PC-3 (cell line): ENCODE measurements around the gene FBF1. TPM values are rescaled to one million over a fixed set of nuclear protein-coding genes. Genes with fewer than 3 reads are reported as not detected.
A peak's percentile ranks its signal among the peaks of the same experiment; 100 is the strongest.
"Not testable (repeated sequence)": the region's sequence is repeated elsewhere in the genome, so short reads cannot be mapped to it uniquely, and the experiment has no call there.

Source experiments
- ATAC-seq: fragments of 200-7000 bp; cut with Tn5 transposase; 2 replicates; pipeline ENCODE4 v1.9.1; 2020; ENCODE audit warnings: mild to moderate bottlenecking, moderate library complexity
- BruUV-seq: library from RNA; stranded (reverse); fragments of 400-500 nt; replicated peaks from 2 replicates; lab custom pipeline; 2021; lab: Mats Ljungman, UMichigan
- CTCF ChIA-PET: fragments of 300-600 bp; sonication (Branson Sonifier 250); formaldehyde crosslinking; loops from one replicate; lab custom pipeline; 2022; ENCODE audit warnings: antibody characterized with exemption; lab: Charles Lee
- POLR2A ChIA-PET: fragments of 300-600 bp; sonication (Branson Sonifier 250); formaldehyde crosslinking; loops from one replicate; lab custom pipeline; 2022; ENCODE audit warnings: antibody characterized with exemption; ENCODE audit not compliant: unreplicated experiment; lab: Charles Lee
- DNase-seq: peaks from one replicate; pipeline ENCODE4 v3.0.0-alpha.2; 2015
- H2AFZ ChIP-seq: fragments of 300-600 bp; sonication (generic); 2 replicates; pipeline ENCODE4 v1.6.0; 2016; ENCODE audit warnings: antibody characterized with exemption, low read length
- H3F3A ChIP-seq: fragments of 300-600 bp; sonication (generic); one replicate; pipeline ENCODE4 v1.6.0; 2017; ENCODE audit warnings: antibody characterized with exemption, low read length, control low read depth, mild to moderate bottlenecking; ENCODE audit not compliant: unreplicated experiment
- H3K27ac ChIP-seq: fragments of 300-600 bp; sonication (generic); 2 replicates; pipeline ENCODE4 v1.5.1; 2016; ENCODE audit warnings: mild to moderate bottlenecking, low read length
- H3K27me3 ChIP-seq: fragments of 300-600 bp; sonication (generic); 2 replicates; pipeline ENCODE4 v1.6.1; 2016; ENCODE audit warnings: low read length, mixed read lengths
- H3K36me3 ChIP-seq: fragments of 300-600 bp; sonication (generic); 2 replicates; pipeline ENCODE4 v1.6.1; 2016; ENCODE audit warnings: low read depth, mixed run types, low read length, mixed read lengths
- H3K4me1 ChIP-seq: fragments of 300-600 bp; sonication (generic); 2 replicates; pipeline ENCODE4 v1.5.1; 2016; ENCODE audit warnings: low read length; ENCODE audit not compliant: insufficient read depth
- H3K4me2 ChIP-seq: fragments of 300-600 bp; sonication (generic); 2 replicates; pipeline ENCODE4 v1.6.0; 2016; ENCODE audit warnings: low read length
- H3K4me3 ChIP-seq: fragments of 300-600 bp; sonication (generic); 2 replicates; pipeline ENCODE4 v1.5.1; 2016; ENCODE audit warnings: mild to moderate bottlenecking, low read length, mixed read lengths
- H3K79me2 ChIP-seq: fragments of 300-600 bp; sonication (generic); 2 replicates; pipeline ENCODE4 v1.6.1; 2017; ENCODE audit warnings: low read length, mixed read lengths
- H3K9ac ChIP-seq: fragments of 300-600 bp; sonication (generic); 2 replicates; pipeline ENCODE4 v1.6.0; 2016; ENCODE audit warnings: mild to moderate bottlenecking, low read length
- H3K9me2 ChIP-seq: fragments of 300-600 bp; sonication (generic); replicated peaks from 2 replicates; pipeline ENCODE4 v1.6.1; 2016; ENCODE audit warnings: mixed run types, low read length, mixed read lengths
- H3K9me3 ChIP-seq: fragments of 300-600 bp; sonication (generic); 2 replicates; pipeline ENCODE4 v1.6.1; 2016; ENCODE audit warnings: low read length, mixed read lengths
- H4K20me1 ChIP-seq: fragments of 300-600 bp; sonication (generic); 2 replicates; pipeline ENCODE4 v1.6.1; 2016; ENCODE audit warnings: low read length, mixed read lengths
- EZH2 ChIP-seq: fragments of 300-600 bp; sonication (generic); IDR thresholded peaks from one replicate; pipeline ENCODE4 v1.6.1; 2017; ENCODE audit warnings: antibody characterized with exemption, mild to moderate bottlenecking, low read length; ENCODE audit not compliant: unreplicated experiment
- EZH2phosphoT487 ChIP-seq: fragments of 300-600 bp; sonication (generic); IDR thresholded peaks from 2 replicates; pipeline ENCODE4 v1.6.1; 2018; ENCODE audit warnings: mild to moderate bottlenecking, antibody characterized with exemption, low read length, borderline replicate concordance
- intact Hi-C: fragments of 100-400 bp; cut with micrococcal nuclease; formaldehyde crosslinking; loops from 2 replicates; pipeline ENCODE4 v1.9.0; 2023
- total RNA-seq: library from RNA; depleted of rRNA; stranded (reverse); fragments of >200 nt; gene quantifications from 2 replicates; pipeline ENCODE4 v1.2.3, GENCODE V29; 2014
- TF ChIP-seq, protein P1 (sequence below): fragments of 300-600 bp; sonication (generic); conservative IDR thresholded peaks from 2 replicates; pipeline ENCODE4 v1.5.1; 2017; ENCODE audit warnings: antibody characterized with exemption, low read depth, mild to moderate bottlenecking, low read length

The FBF1 gene
- total RNA-seq, 1 experiment from 2014 or later, result 39.2 TPM

DNA sequence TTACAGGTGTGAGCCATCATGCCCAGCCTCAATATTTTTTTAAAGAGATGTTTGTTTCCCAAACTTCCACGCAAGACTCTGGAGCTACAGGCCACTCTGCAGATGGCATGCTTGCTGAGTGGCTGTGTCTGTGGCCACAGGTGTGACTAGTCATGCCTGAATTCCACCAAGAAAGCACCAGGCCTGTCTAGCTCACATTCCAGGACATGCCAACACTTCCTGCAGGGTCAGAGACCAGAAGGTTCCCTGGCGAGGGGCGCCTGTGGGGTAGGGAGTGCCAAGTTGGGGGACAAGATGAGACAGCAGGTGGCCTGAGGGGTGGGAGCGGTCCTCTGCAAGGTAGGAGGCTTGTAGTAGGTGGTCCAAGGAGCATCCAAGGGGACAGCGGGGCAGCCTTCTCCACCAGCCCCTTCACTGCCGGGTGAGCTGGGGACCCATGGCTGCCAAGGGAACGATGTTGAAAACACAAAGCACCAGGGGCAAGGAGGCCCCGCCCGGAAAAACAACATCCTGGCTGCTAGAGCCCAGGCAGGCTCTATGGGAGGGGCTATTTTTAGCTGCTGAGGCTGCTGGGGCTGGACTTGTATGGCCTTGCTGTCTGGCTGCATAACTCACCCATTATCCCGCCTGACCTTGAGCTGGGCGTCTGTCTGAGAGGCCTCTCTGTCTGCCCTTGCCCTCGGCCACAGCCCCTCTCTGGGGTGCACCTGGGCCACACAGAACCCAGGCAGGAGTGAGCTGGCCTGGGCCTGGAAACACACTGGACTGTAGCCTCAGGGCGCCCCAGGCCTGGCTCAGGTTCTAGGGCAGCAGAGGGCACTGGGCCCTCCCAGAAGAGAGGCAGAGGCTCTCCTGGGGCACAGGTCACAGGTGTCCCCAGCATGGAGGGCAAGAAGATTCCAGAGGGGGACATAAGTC is 68.1 kb downstream of the FBF1 start:
- Histone ChIP-seq H3K9me2 (no peaks in the 10 kb centered on the region), H3K4me2 (peak overlapping the region; percentile 38), H3K27me3 (no peaks in the 10 kb centered on the region), H3K79me2 (peaks cover 21% of the 10 kb centered on the region), H3K4me3 (no peak overlapping the region), H3F3A (no peaks in the 10 kb centered on the region), H3K9ac (no peak overlapping the region), H2AFZ (peak overlapping the region; percentile 42; the same call in 1 of the 2 replicates), H3K4me1 (peaks cover 36% of the 10 kb centered on the region), H3K9me3 (no peaks in the 10 kb centered on the region), H3K36me3 (peaks cover 3% of the 10 kb centered on the region; the same call in 1 of the 2 replicates), H3K27ac (peak overlapping the region; percentile 62), H4K20me1 (no peaks in the 10 kb centered on the region)
- CTCF ChIA-PET, result interaction anchor here (0.6 kb wide), 1 partner anchor 17 kb away, joined by 3 read pairs; the partner anchor contains the start of gene WBP2
- DNase-seq (peak; percentile 80), ATAC-seq (peak; percentile 16)
- intact Hi-C loops, result no loop called here
- no TSS peak for BruUV-seq
- POLR2A ChIA-PET, result interaction anchor here (0.6 to 1.1 kb wide), 3 partner anchors 9 to 93 kb away, joined by 5 to 29 read pairs (median 8); partner anchors contain the start of gene WBP2
- no peak for TF ChIP-seq EZH2

DNA sequence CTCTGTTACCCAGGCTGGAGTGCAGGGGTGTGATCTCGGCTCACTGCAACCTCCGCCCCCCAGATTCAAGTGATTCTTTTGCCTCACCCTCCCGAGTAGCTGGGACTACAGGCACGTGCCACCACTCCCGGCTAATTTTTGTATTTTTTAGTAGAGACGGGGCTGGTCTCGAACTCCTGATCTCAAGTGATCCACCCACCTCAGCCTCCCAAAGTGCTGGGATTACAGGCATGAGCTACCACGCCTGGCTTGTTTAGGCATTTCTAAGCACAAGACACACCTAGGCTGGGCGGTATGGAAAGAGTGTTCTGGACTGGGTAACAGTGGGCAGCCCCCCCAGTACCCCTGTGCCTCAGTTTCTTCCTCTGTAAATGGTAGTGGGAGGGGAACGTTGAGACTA is 70.6 kb downstream of the FBF1 start:
- H3K9me2 ChIP-seq, H3K4me2 ChIP-seq, H2AFZ ChIP-seq, H4K20me1 ChIP-seq, H3F3A ChIP-seq, POLR2A ChIA-PET, H3K4me3 ChIP-seq, CTCF ChIA-PET, H3K27me3 ChIP-seq, intact Hi-C loops, BruUV-seq, H3K9ac ChIP-seq, H3K79me2 ChIP-seq, H3K9me3 ChIP-seq, ATAC-seq, DNase-seq, H3K27ac ChIP-seq, H3K36me3 ChIP-seq: not testable (repeated sequence)
- peaks cover 18% of the 10 kb centered on the region for H3K4me1 ChIP-seq

DNA sequence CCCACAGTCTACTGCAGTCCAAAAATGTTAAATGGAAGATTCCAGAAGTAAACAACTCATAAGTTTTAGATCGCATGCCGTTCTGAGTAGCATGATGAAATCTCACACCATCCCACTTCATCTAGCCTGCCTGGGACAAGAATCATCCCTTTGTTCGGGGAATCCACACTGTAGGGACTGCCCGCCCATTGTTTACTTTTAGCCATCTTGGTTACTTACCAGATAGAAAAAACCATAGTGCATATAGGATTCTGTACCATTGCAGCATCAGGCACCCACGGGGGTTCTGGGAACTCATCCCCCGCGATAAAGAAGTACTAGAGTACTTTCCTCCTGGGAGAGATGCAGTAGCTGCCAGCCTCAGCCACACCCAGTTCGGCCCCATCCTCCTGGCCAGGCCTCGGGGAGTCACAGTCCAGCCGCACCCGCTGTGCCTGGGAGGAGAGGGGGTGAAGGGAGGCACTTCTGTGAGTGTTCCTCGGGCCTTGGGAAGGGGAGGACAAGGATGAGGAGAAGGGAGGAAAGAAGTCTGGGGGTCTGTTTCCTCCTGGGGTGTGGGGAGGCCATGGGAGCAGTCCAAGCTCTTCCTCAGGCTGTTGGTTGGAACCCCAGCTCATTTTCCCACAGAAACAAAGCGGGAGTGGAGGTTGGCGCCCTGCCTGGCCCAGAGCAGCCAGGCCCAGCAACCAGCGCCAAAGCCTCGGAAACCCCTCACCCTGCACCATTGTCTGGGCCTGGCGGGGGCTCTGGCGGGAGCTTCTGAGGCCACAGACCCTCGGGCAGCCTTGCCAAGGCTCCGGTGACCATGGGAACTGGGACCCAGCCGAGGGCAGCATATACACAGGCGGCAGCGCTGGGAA is 71.3 kb downstream of the FBF1 start:
- peaks cover 3% of the 10 kb centered on the region; the same call in 1 of the 2 replicates for H3K36me3 ChIP-seq
- CTCF ChIA-PET, result no interaction called here
- H3K4me3 ChIP-seq, result no peak overlapping the region
- H3K4me2 ChIP-seq, result no peak overlapping the region
- H4K20me1 ChIP-seq, result no peaks in the 10 kb centered on the region
- intact Hi-C loops, result no loop called here
- TF ChIP-seq, protein P1, sequence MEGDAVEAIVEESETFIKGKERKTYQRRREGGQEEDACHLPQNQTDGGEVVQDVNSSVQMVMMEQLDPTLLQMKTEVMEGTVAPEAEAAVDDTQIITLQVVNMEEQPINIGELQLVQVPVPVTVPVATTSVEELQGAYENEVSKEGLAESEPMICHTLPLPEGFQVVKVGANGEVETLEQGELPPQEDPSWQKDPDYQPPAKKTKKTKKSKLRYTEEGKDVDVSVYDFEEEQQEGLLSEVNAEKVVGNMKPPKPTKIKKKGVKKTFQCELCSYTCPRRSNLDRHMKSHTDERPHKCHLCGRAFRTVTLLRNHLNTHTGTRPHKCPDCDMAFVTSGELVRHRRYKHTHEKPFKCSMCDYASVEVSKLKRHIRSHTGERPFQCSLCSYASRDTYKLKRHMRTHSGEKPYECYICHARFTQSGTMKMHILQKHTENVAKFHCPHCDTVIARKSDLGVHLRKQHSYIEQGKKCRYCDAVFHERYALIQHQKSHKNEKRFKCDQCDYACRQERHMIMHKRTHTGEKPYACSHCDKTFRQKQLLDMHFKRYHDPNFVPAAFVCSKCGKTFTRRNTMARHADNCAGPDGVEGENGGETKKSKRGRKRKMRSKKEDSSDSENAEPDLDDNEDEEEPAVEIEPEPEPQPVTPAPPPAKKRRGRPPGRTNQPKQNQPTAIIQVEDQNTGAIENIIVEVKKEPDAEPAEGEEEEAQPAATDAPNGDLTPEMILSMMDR, result no peak
- no peak for TF ChIP-seq EZH2phosphoT487
- no peak for TF ChIP-seq EZH2
- DNase-seq (no peak), ATAC-seq (peak; percentile 11; the same call in 1 of the 2 replicates)
- peaks cover 17% of the 10 kb centered on the region for H3K4me1 ChIP-seq
- no peaks in the 10 kb centered on the region for H3K27me3 ChIP-seq
- H3F3A ChIP-seq, result no peaks in the 10 kb centered on the region
- 0 out of 2 replicates have a peak overlapping the region, but pooled peaks have one; percentile 13 for H2AFZ ChIP-seq
- H3K9ac ChIP-seq, result no peak overlapping the region
- no peaks in the 10 kb centered on the region for H3K79me2 ChIP-seq
- no peaks in the 10 kb centered on the region for H3K9me2 ChIP-seq
- BruUV-seq, result no TSS peak
- POLR2A ChIA-PET, result no interaction called here
- H3K27ac ChIP-seq, result no peak overlapping the region
- H3K9me3 ChIP-seq, result no peaks in the 10 kb centered on the region

DNA sequence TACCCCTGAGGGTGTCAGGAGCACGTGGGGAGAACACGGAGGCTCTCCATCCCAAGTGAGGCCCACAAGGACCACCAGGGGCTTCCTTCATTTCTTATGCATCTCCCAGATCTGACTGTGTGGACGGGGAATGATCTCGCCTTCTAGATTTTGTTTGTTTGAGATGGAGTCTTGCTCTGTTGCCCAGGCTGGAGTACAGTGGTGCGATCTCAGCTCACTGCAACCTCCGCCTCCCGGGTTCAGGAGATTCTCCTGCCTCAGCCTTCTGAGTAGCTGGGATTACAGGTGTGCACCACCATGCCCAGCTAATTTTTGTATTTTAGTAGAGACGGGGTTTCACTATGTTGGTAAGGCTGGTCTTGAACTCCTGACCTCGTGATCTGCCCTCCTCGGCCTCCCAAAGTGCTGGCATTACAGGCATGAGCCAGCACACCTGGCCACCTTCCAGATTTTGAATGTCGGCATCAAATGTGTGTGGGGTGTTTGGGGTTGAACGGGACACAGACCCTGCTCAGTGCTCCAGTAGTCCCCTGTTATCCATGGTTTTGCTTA is 72.0 kb downstream of the FBF1 start:
- H4K20me1 ChIP-seq, H3K4me3 ChIP-seq, H3K79me2 ChIP-seq, DNase-seq, H2AFZ ChIP-seq, H3K9me2 ChIP-seq, H3K27me3 ChIP-seq, H3F3A ChIP-seq, POLR2A ChIA-PET, H3K36me3 ChIP-seq, BruUV-seq, H3K9me3 ChIP-seq, H3K27ac ChIP-seq, H3K9ac ChIP-seq, CTCF ChIA-PET, H3K4me2 ChIP-seq, intact Hi-C loops, ATAC-seq: not testable (repeated sequence)
- peaks cover 17% of the 10 kb centered on the region for H3K4me1 ChIP-seq
